DMS114 treated with DMSO at 0.1 percent for 48 hours (cell line): ENCODE results near the gene CARD19.

Source experiments
- DNase-seq: peaks from one replicate; lab custom pipeline; 2025; ENCODE audit not compliant: unreplicated experiment; lab: John Stamatoyannopoulos, UW

The CARD19 gene

DNA sequence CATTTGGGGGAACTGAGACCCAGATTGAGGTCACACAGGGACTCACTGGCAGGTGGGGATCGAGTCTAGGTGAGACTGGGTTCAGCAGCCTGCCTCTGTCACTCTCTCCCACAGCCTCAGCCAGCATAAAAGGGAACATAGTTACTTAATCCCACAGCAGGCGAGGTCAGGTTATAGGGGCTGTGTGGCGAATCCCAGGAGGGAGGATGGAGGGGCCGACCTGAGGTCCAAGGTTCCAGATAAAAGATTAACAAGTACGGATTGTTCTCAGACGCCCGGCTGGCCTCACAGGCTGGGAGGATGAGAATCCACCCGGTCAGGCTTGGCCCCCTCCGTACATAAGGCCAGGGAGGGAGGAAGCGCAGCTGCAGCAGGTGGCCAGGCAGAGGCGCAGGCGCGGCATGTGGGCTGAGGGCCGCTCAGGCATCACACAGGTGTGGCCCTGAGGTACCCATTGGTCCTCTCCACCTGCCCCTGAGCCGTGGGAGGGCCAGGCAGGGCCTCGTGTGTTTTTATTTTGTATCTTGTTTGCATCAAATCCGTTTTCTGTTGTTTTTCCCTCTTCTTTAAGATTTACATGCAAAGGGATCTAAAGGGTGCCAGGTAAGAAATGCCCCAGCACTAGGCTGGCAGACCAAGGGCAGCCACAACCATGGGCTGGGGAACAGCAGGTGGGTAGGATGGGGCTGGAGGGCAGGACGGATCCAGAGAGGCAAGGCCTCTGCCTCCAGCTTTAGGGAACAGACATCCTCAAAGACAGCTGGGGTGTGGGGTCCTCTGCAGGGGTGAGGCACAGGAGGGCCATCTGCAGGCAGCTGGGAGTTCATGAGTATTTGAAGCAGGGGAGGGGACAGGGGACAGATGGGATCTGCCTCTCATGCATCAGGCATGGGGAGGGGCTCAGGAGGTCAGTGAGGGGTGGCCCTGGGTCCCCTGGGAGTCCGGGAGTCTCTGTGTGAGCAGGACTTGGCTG is 33.9 kb upstream of the CARD19 start:
- no peak for DNase-seq

GRCh38 chr9:93064392-93065134 is 31.5 kb upstream of the CARD19 start:
- no peak for DNase-seq

DNA sequence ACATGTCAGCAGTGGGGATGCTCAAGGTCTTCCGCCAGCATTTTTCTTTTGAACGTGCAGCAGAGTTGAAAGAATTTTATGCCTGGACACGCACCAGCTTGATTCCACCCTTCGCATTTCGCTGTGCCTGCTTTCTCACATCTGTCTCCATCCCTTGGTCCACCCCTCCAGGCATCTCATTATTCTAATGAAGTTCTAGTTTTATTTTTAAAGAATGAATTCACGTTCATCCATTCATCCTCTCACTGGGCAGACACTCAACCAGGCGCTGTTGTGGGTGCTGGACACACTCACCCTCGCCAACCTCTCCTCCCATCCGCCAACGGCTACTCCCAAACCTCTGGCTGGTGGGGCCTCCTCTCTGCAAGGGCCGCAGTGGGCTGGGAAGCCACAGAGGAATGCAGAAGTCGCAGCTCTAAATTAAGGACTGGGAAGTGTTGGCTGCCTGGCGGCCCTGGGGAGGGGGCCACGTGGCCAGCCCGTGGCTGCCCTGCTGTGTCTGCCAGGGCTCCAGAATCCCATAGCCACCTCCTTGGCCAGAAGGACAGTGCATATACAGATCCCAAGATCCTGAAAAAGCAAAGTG is 30.8 kb upstream of the CARD19 start:
- no peak for DNase-seq

DNA sequence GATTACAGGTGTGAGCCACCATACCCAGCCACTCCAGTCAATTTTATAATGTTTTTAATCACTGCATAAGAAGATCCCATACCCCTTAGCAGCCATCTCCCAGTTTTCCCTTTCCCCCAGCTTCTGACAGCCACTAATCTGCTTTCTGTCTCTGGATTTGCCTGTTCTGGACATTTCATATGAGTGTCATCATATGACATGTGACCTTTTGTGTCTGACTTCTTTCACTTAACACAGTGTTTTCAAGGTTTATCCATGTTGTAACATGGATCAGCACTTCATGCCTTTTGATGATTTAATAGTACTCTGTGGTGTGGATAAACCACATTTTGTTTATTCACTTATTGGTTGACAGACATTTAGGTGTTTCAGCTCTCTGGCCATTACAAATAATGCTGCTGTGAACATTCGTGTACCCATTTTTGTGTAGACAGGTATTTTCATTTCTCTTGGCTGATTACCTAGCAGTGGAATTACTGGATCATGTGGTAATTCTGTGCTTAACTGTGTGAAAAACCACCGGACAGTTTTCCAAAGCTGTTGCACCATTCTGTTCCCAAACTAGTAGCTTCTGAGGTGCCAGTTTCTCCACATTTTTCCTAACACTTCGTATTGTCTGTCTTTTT is 28.9 kb upstream of the CARD19 start:
- no peak for DNase-seq

- no peak for DNase-seq
Observed at GRCh38 chr9:93068956-93069355, 27.1 kb upstream of the CARD19 start.

DNA sequence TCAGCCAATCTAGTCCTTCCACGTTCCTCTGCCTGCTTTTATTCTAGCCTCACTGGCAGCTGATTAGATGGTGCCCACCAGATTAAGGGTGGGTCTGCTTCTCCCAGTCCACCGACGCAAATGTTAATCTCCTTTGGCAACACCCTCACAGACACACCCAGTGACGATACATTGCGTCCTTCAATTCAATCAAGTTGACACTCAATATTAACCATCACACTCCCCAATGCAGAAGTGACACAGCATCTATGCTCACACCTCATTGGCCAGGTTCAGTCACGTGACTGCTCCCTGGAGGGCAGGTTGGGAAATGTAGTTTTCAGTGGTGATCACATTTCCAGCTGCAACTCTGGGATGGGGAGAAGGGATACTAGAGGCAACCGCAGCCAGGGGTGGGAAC is 24.6 kb upstream of the CARD19 start:
- DNase-seq, result no peak

DNA sequence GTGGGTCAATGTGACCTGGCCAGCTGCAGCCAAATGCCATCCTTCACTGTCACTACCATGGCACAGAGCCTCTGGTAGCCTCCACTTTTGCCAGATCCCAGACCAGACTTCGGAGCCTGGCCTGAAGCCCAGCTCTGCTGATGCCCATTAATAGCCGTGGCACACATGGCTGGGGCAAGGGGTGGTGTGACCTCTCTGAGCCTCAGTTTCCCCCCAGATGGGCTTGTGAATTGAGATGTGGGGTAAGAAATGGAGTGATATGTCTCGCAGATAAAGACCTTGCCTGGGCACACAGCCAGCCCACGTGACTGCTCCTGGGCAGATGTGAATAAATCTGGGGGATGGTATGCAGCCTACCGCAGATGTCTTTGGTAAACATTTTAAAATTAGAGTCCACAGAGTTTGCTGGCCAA is 23.6 kb upstream of the CARD19 start:
- no peak for DNase-seq

GRCh38 chr9:93076101-93076791 is 19.8 kb upstream of the CARD19 start:
- DNase-seq, result no peak

DNA sequence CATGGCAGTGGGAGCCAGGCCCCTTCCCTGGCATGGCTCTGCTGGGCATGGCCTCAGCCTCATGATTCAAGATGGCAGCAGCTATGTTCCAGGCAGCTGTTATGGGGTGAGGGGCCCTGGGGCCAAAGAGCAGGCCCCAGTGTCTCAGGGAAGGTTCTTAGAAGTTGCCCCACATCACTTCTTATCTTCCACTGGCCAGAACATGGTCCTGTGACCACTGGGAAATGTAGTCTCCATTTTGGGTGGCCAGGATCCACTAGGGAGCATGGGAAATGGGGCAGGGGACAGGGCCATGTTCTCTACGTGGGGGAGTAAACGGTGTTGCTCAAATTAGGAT is 19.3 kb upstream of the CARD19 start:
- no peak for DNase-seq

DNA sequence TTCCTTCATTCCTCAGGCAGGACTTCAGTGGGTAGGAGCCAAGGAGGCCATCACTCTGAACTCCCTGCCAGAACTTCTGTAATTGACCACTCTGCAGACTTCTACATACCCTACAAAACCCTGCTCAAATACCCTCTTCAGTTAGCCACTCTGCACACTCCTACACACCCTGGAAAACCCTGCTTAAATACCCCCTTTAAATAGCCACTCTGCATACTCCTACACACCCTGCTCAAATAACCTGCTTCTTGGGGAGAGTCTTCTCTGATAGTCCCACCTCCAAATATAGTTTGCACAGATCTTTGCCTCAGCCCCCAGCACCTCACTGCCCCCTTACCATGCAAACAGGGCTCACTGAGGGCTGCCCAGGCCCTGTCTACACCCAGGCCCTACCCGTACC is 18.6 kb upstream of the CARD19 start:
- DNase-seq, result no peak

GRCh38 chr9:93077811-93078210 is 18.2 kb upstream of the CARD19 start:
- no peak for DNase-seq

DNA sequence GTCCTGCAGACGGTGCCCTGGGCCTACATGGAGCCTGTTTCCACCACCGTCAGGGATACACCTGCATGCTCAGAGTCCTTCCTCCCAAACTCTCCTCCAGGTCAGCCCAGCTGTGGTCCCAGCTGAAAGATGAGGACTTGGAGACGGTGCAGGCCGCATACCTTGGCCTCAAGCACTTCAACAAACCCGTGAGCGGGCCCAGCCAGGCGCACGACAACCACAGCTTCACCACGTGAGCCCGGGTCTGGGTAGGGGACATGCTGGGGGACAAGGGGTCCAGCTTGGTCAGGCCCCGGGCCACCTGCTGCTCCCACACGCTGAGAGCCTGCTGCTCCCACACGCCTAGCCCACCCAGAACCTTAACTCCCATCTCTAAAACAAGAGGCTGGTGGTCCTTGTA is 16.6 kb upstream of the CARD19 start:
- DNase-seq, result no peak

- no peak for DNase-seq
Observed at GRCh38 chr9:93080406-93080805, 15.6 kb upstream of the CARD19 start.

- no peak for DNase-seq
Observed at GRCh38 chr9:93081081-93081529, 14.9 kb upstream of the CARD19 start.

DNA sequence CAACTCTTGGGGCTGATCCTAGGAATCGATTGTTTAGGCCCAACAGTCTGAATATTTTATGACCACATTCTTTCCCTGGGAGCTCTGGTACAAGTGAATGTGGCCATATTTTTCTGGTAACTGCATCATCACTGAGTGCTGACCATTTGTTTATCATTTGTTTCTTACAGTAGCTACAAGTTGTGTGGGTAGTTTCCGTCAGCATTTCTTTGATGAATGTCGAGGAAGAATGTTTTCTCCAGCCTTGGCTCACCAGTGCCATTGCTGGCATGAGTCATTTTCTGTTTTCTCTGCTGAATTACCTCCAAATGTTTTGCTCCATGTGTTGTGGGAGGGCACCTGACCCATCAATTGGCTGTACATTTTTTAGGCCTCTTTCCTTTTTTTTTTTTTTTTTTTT is 14.1 kb upstream of the CARD19 start:
- no peak for DNase-seq

- no peak for DNase-seq
Observed at GRCh38 chr9:93082841-93083411, 13.1 kb upstream of the CARD19 start.

DNA sequence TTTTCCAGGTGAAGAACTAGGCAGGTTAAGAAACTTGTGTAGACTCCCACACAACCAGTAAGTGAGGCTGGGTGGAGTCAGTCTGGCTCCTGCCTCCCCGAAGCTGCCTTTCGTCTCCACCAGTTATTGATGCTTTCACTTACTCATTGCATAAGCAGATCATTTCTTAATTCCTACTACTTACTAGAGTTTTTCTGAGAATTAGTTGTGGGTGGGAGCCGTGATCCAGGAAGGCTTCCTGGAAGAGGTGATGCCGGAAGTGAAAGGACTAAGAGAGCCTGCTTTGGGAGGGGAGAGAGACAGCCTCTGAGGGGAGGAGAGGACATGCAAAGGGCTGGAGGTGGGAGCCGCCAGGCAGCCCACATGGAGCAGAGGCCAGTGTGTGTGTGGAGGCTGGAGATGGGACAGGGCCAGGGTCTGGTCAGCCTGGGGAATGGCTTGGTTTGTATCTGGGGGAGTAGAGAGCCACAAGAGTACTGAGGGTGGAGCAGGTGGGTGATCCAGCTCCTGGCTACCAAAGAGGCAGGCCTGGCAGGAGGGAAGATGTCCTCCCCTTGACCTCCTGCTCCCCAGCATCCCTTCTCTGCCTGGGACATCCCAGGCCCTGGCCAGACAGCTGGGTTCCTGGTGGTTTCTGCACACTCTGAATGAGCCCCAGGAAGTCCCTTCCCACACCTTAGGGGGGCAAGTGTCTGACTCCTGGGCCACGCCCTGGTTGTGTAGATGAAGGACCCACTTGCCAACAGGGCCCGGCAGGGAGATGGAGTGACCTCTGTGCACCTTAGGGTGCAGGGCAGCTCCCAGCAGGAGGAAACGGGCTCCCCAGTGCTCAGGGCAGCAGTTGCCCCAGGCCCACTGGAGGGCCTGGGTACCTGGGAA is 12.2 kb upstream of the CARD19 start:
- DNase-seq, result no peak

DNA sequence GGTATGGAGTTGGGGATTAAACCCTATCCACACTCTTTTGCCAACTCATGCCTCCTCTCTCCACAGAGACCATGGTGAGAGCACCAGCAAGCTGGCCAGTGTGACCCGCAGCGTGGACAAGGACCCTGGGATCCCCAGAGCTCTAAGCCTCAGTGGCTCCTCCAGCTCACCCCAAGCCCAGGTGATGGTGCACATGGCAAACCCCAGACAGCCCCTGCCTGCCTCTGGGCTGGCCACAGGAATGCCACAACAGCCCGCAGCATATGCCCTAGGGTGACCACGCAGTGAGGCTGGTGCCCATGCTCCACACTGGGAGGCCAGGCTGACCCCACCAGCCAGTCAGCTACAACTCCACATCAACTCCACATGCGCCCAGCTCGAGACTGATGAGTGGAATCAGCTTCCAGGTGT is 11.5 kb upstream of the CARD19 start:
- no peak for DNase-seq

GRCh38 chr9:93085676-93086075 is 10.3 kb upstream of the CARD19 start:
- no peak for DNase-seq
